IMR-90 (cell line): Measurements from ENCODE around the gene OR9A4. TPM values are rescaled to one million over a fixed set of nuclear protein-coding genes. Genes with fewer than 3 reads are reported as not detected.

Experiments
- ATAC-seq: fragments of 200-7000 bp; cut with Tn5 transposase; 2 replicates; pipeline ENCODE4 v1.9.1; 2020; ENCODE audit warnings: low read depth, mild to moderate bottlenecking, moderate library complexity
- BruUV-seq: library from RNA; stranded (reverse); fragments of 400-500 nt; replicated peaks from 2 replicates; lab custom pipeline; 2021; lab: Mats Ljungman, UMichigan
- CTCF ChIA-PET: fragments of 300-600 bp; formaldehyde crosslinking; extraction: SDS; loops from one replicate; lab custom pipeline; 2021; ENCODE audit warnings: antibody characterized with exemption; lab: Yijun Ruan, JAX
- POLR2A ChIA-PET: fragments of 300-600 bp; sonication (Branson Sonifier 250); formaldehyde crosslinking; loops from one replicate; lab custom pipeline; 2022; ENCODE audit warnings: antibody characterized with exemption; ENCODE audit not compliant: unreplicated experiment; lab: Charles Lee
- DNase-seq: peaks from one replicate; pipeline ENCODE4 v3.0.0; 2013
- H2AFZ ChIP-seq: replicated peaks from 2 replicates; pipeline ENCODE3; 2013; ENCODE audit warnings: low read length, mild to moderate bottlenecking; ENCODE audit not compliant: poor library complexity
- H2AK5ac ChIP-seq: 2 replicates; pipeline ENCODE4 v1.6.1; 2013; ENCODE audit warnings: low read depth, low read length, inconsistent platforms
- H2AK9ac ChIP-seq: replicated peaks from 2 replicates; pipeline ENCODE3; 2013; ENCODE audit warnings: mild to moderate bottlenecking, low read depth, low read length, moderate library complexity; ENCODE audit not compliant: poor library complexity
- H2BK120ac ChIP-seq: 2 replicates; pipeline ENCODE4 v1.6.1; 2013; ENCODE audit warnings: low read depth, low read length, inconsistent platforms
- H2BK15ac ChIP-seq: 3 replicates; pipeline ENCODE4 v1.6.1; 2013; ENCODE audit warnings: low read depth, low read length, inconsistent platforms
- H2BK20ac ChIP-seq: 2 replicates; pipeline ENCODE4 v1.6.1; 2013; ENCODE audit warnings: low read depth, mild to moderate bottlenecking, inconsistent platforms, low read length, moderate library complexity
- H2BK5ac ChIP-seq: 2 replicates; pipeline ENCODE4 v1.6.1; 2013; ENCODE audit warnings: mild to moderate bottlenecking, low read depth, low read length, inconsistent platforms; ENCODE audit not compliant: poor library complexity, severe bottlenecking
- H3K14ac ChIP-seq: replicated peaks from 2 replicates; pipeline ENCODE4 v1.6.1; 2013; ENCODE audit warnings: low read depth, low read length, inconsistent platforms
- H3K18ac ChIP-seq: 2 replicates; pipeline ENCODE4 v1.6.1; 2013; ENCODE audit warnings: low read depth, low read length, control low read depth
- H3K23ac ChIP-seq: 2 replicates; pipeline ENCODE4 v1.6.1; 2013; ENCODE audit warnings: low read depth, low read length, inconsistent platforms
- H3K27ac ChIP-seq: 2 replicates; pipeline ENCODE4 v1.5.1; 2013; ENCODE audit warnings: mild to moderate bottlenecking, control low read depth, low read length; ENCODE audit not compliant: insufficient read depth
- H3K27me3 ChIP-seq: 2 replicates; pipeline ENCODE4 v1.6.1; 2013; ENCODE audit warnings: low read length; ENCODE audit not compliant: control insufficient read depth, insufficient read depth
- H3K36me3 ChIP-seq: 2 replicates; pipeline ENCODE4 v1.6.1; 2013; ENCODE audit warnings: low read length, mixed read lengths; ENCODE audit not compliant: control insufficient read depth, insufficient read depth
- H3K4ac ChIP-seq: 2 replicates; pipeline ENCODE4 v1.6.1; 2013; ENCODE audit warnings: low read depth, low read length, inconsistent platforms
- H3K4me1 ChIP-seq: 2 replicates; pipeline ENCODE4 v1.6.1; 2013; ENCODE audit warnings: low read length, mixed read lengths; ENCODE audit not compliant: control insufficient read depth, insufficient read depth
- H3K4me2 ChIP-seq: 2 replicates; pipeline ENCODE4 v1.6.1; 2013; ENCODE audit warnings: low read depth, mild to moderate bottlenecking, control low read depth, low read length, moderate library complexity
- H3K4me3 ChIP-seq: 2 replicates; pipeline ENCODE4 v1.5.1; 2013; ENCODE audit warnings: low read depth, mild to moderate bottlenecking, control low read depth, low read length, moderate library complexity; ENCODE audit not compliant: insufficient read depth
- H3K56ac ChIP-seq: 2 replicates; pipeline ENCODE4 v1.6.1; 2013; ENCODE audit warnings: low read length, inconsistent platforms; ENCODE audit not compliant: insufficient read depth; ENCODE audit errors: extremely low read depth
- H3K79me1 ChIP-seq, 2 experiments: 2 replicates each; pipeline ENCODE4 v1.6.1; 2013; ENCODE audit warnings: low read length in 2 of 2, inconsistent platforms in 1 of 2, low read depth in 1 of 2
- H3K9ac ChIP-seq: 2 replicates; pipeline ENCODE4 v1.6.1; 2013; ENCODE audit warnings: low read depth, low read length, control low read depth
- H3K9me1 ChIP-seq: 2 replicates; pipeline ENCODE4 v1.6.1; 2013; ENCODE audit warnings: low read length, inconsistent platforms; ENCODE audit not compliant: insufficient read depth
- H3K9me3 ChIP-seq: 2 replicates; pipeline ENCODE4 v1.6.1; 2013; ENCODE audit warnings: low read length; ENCODE audit not compliant: control insufficient read depth, insufficient read depth
- H4K20me1 ChIP-seq: 2 replicates; pipeline ENCODE4 v1.6.1; 2013; ENCODE audit warnings: low read length, inconsistent platforms; ENCODE audit not compliant: insufficient read depth
- H4K5ac ChIP-seq: 2 replicates; pipeline ENCODE4 v1.6.1; 2013; ENCODE audit warnings: mild to moderate bottlenecking, low read depth, low read length, control low read depth
- H4K8ac ChIP-seq, 2 experiments: 2 replicates each; pipeline ENCODE4 v1.6.1; 2013; ENCODE audit warnings: low read depth in 2 of 2, low read length in 2 of 2, control low read depth in 1 of 2, inconsistent platforms in 1 of 2
- H4K91ac ChIP-seq: 2 replicates; pipeline ENCODE4 v1.6.1; 2013; ENCODE audit warnings: low read depth, low read length, inconsistent platforms; ENCODE audit not compliant: insufficient read depth
- BHLHE40 ChIP-seq: fragments of 150-350 bp; IDR thresholded peaks from 2 replicates; pipeline ENCODE4 v1.6.1; 2016; ENCODE audit warnings: mild to moderate bottlenecking, low read depth, low read length
- CEBPB ChIP-seq: IDR thresholded peaks from 2 replicates; pipeline ENCODE4 v1.6.1; 2012; ENCODE audit warnings: low read depth, low read length, improper control_type of control experiment
- CHD1 ChIP-seq: IDR thresholded peaks from 2 replicates; pipeline ENCODE4 v1.6.1; 2012; ENCODE audit warnings: low read depth, low read length, improper control_type of control experiment
- ELK1 ChIP-seq: fragments of 150-350 bp; IDR thresholded peaks from 2 replicates; pipeline ENCODE4 v1.6.1; 2016; ENCODE audit warnings: low read depth, mild to moderate bottlenecking, low read length, moderate library complexity, borderline replicate concordance
- FOS ChIP-seq: fragments of 150-350 bp; IDR thresholded peaks from 2 replicates; pipeline ENCODE4 v1.6.1; 2016; ENCODE audit warnings: low read depth, low read length
- MAFK ChIP-seq: IDR thresholded peaks from 2 replicates; pipeline ENCODE4 v1.6.1; 2012; ENCODE audit warnings: low read depth, low read length, improper control_type of control experiment
- MAZ ChIP-seq: IDR thresholded peaks from 2 replicates; pipeline ENCODE4 v1.6.1; 2012; ENCODE audit warnings: low read depth, mild to moderate bottlenecking, low read length, improper control_type of control experiment, moderate library complexity, borderline replicate concordance
- MXI1 ChIP-seq: IDR thresholded peaks from 2 replicates; pipeline ENCODE4 v1.6.1; 2012; ENCODE audit warnings: low read depth, mild to moderate bottlenecking, low read length, moderate library complexity, borderline replicate concordance
- NFE2L2 ChIP-seq: fragments of 150-350 bp; IDR thresholded peaks from 2 replicates; pipeline ENCODE4 v1.6.1; 2016; ENCODE audit warnings: low read depth, mild to moderate bottlenecking, low read length
- POLR2A ChIP-seq: IDR thresholded peaks from 2 replicates; pipeline ENCODE4 v1.6.1; 2012; ENCODE audit warnings: mild to moderate bottlenecking, low read depth, low read length
- RAD21 ChIP-seq: IDR thresholded peaks from 2 replicates; pipeline ENCODE4 v1.6.1; 2012; ENCODE audit warnings: low read length, improper control_type of control experiment
- RCOR1 ChIP-seq: IDR thresholded peaks from 2 replicates; pipeline ENCODE4 v1.6.1; 2012; ENCODE audit warnings: mild to moderate bottlenecking, low read length, improper control_type of control experiment; ENCODE audit not compliant: insufficient replicate concordance
- RFX5 ChIP-seq: IDR thresholded peaks from 2 replicates; pipeline ENCODE4 v1.8.0; 2012; ENCODE audit warnings: low read depth, mild to moderate bottlenecking, low read length, moderate library complexity
- SMC3 ChIP-seq: fragments of 150-350 bp; IDR thresholded peaks from 2 replicates; pipeline ENCODE4 v1.6.1; 2016; ENCODE audit warnings: low read depth, mild to moderate bottlenecking, antibody characterized with exemption, low read length, moderate library complexity
- WGBS, 2 experiments: methylation state at CpG; one replicate each; pipeline versions ENCODE4 v1.1.5 to v1.1.7; 2013; ENCODE audit warnings: missing lambda C conversion rate in 2 of 2; ENCODE audit not compliant: insufficient read length in 1 of 2; ENCODE audit errors: extremely low coverage in 2 of 2; 5-methylcytosine and 5-hydroxymethylcytosine counted together
- dilution Hi-C: fragments of 300-500 bp; cut with HindIII; formaldehyde crosslinking; loops from one replicate; pipeline ENCODE4 v1.14.3; 2018; ENCODE audit warnings: low sequenced_read_pairs; ENCODE audit not compliant: unreplicated experiment
- in situ Hi-C: fragments of 300-500 bp; cut with MboI; formaldehyde crosslinking; loops from 3 replicates; pipeline ENCODE4 v1.14.3; 2019; ENCODE audit warnings: low sequenced_read_pairs, inconsistent platforms, mixed read lengths
- intact Hi-C: fragments of 100-400 bp; cut with micrococcal nuclease; formaldehyde crosslinking; loops from 2 replicates; pipeline ENCODE4 v1.10.0; 2022
- polyA plus RNA-seq, 3 experiments: library from polyadenylated mRNA; depleted of rRNA; stranded (reverse); fragments of >200 nt; gene quantifications; 2 replicates each; pipeline ENCODE4 v1.2.3, GENCODE V29; 2012; ENCODE audit warnings: low replicate concordance in 1 of 3
- total RNA-seq: library from RNA; depleted of rRNA; stranded (reverse); fragments of >200 nt; gene quantifications from 2 replicates; pipeline ENCODE4 v1.2.3, GENCODE V29; 2012
- TF ChIP-seq, protein P1 (sequence below): fragments of 150-350 bp; IDR thresholded peaks from 2 replicates; pipeline ENCODE4 v1.6.1; 2017; ENCODE audit warnings: mild to moderate bottlenecking, antibody characterized with exemption, low read length, low read depth
- TF ChIP-seq, protein P2 (sequence below): conservative IDR thresholded peaks from 2 replicates; pipeline ENCODE4 v1.5.1; 2012; ENCODE audit warnings: mild to moderate bottlenecking, low read depth, low read length, improper control_type of control experiment

OR9A4 gene
- total and polyA plus RNA-seq, 2 of the 4 experiments (the other 2 are of a cell fraction), result not detected

DNA sequence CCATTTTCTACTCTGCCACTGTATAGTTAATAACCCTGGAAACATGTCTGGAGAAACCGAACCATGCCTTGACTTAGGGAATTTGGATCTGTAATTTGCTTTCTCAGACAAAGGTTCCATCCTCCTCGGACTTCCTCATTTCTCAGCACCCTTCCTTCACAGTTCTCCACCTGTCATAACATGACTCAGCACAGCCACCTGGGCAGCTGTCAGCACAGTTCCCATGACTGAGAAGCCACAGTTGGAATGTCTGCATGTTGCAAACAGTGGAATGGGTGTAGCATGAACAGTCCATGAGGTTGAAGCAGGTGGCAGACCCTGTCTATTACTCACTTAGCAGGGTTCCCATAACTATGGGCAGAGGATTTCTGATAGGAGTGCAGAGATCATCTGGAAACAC is 634 bp upstream of the OR9A4 start:
- intact Hi-C loops (no loop called here), in situ Hi-C loops (no loop called here), dilution Hi-C loops (no loop called here)
- Histone ChIP-seq H3K36me3 (no peaks in the 10 kb centered on the region), H3K4ac (no peak overlapping the region), H3K56ac (no peak overlapping the region), H2AK5ac (no peak overlapping the region), H2BK5ac (no peak overlapping the region), H4K20me1 (no peaks in the 10 kb centered on the region), H3K9ac (no peak overlapping the region), H3K23ac (no peak overlapping the region), H3K4me3 (no peak overlapping the region), H3K9me3 (peaks cover 8% of the 10 kb centered on the region), H4K8ac (no peak overlapping the region), H3K18ac (no peak overlapping the region), H4K5ac (no peak overlapping the region), H2BK120ac (no peak overlapping the region), H3K14ac (no peak overlapping the region), H3K4me2 (no peak overlapping the region), H3K27me3 (no peaks in the 10 kb centered on the region), H3K27ac (no peak overlapping the region), H4K91ac (no peak overlapping the region), H2BK15ac (no peak overlapping the region), H2BK20ac (no peak overlapping the region), H2AFZ (no peak overlapping the region), H2AK9ac (no peak overlapping the region), H3K9me1 (no peaks in the 10 kb centered on the region), H3K4me1 (no peaks in the 10 kb centered on the region), H3K79me1 (no peaks in the 10 kb centered on the region)
- ChIA-PET CTCF (no interaction called here), POLR2A (no interaction called here)
- no peak for TF ChIP-seq RAD21
- no peak for TF ChIP-seq FOS
- TF ChIP-seq ELK1, result no peak
- no peak for TF ChIP-seq NFE2L2
- no peak for TF ChIP-seq POLR2A
- TF ChIP-seq SMC3, result no peak
- TF ChIP-seq CHD1, result no peak
- TF ChIP-seq, protein P1, sequence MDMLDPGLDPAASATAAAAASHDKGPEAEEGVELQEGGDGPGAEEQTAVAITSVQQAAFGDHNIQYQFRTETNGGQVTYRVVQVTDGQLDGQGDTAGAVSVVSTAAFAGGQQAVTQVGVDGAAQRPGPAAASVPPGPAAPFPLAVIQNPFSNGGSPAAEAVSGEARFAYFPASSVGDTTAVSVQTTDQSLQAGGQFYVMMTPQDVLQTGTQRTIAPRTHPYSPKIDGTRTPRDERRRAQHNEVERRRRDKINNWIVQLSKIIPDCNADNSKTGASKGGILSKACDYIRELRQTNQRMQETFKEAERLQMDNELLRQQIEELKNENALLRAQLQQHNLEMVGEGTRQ, result no peak
- no peak for TF ChIP-seq RFX5
- no peak for TF ChIP-seq CEBPB
- no peak for TF ChIP-seq BHLHE40
- no peak for TF ChIP-seq MAFK
- TF ChIP-seq, protein P2, sequence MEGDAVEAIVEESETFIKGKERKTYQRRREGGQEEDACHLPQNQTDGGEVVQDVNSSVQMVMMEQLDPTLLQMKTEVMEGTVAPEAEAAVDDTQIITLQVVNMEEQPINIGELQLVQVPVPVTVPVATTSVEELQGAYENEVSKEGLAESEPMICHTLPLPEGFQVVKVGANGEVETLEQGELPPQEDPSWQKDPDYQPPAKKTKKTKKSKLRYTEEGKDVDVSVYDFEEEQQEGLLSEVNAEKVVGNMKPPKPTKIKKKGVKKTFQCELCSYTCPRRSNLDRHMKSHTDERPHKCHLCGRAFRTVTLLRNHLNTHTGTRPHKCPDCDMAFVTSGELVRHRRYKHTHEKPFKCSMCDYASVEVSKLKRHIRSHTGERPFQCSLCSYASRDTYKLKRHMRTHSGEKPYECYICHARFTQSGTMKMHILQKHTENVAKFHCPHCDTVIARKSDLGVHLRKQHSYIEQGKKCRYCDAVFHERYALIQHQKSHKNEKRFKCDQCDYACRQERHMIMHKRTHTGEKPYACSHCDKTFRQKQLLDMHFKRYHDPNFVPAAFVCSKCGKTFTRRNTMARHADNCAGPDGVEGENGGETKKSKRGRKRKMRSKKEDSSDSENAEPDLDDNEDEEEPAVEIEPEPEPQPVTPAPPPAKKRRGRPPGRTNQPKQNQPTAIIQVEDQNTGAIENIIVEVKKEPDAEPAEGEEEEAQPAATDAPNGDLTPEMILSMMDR, result no peak
- no peak for TF ChIP-seq RCOR1
- TF ChIP-seq MAZ, result no peak
- TF ChIP-seq MXI1, result no peak
- ATAC-seq, result no peak
- DNase-seq, result no peak
- no CpG with 5 or more reads among the region's 2 CpGs for WGBS, 2 experiments
- BruUV-seq, result no TSS peak
